Left lobe of liver (tissue), 2 donors: ENCODE results near the gene HAND2. TPM values are rescaled to one million over a fixed set of nuclear protein-coding genes. Genes with fewer than 3 reads are reported as not detected.

Experiments used
- ATAC-seq: fragments of 200-7000 bp; cut with Tn5 transposase; one replicate; pipeline ENCODE4 v1.9.1; 2020; ENCODE audit warnings: mild to moderate bottlenecking, moderate library complexity
- DNase-seq: peaks from one replicate; pipeline ENCODE4 v3.0.0-alpha.2; 2020; ENCODE audit warnings: low spot score
- total RNA-seq: library from RNA; stranded (reverse); gene quantifications from one replicate; pipeline ENCODE4 v1.2.1, GENCODE V29; 2021
- donor health status: DM: no; HTN: no; CAD: no; lungs with moderate emphysema.
- donor health status: DM: no; HTN: yes; CAD: no.

HAND2 gene
- total RNA-seq: 8.9 TPM

DNA sequence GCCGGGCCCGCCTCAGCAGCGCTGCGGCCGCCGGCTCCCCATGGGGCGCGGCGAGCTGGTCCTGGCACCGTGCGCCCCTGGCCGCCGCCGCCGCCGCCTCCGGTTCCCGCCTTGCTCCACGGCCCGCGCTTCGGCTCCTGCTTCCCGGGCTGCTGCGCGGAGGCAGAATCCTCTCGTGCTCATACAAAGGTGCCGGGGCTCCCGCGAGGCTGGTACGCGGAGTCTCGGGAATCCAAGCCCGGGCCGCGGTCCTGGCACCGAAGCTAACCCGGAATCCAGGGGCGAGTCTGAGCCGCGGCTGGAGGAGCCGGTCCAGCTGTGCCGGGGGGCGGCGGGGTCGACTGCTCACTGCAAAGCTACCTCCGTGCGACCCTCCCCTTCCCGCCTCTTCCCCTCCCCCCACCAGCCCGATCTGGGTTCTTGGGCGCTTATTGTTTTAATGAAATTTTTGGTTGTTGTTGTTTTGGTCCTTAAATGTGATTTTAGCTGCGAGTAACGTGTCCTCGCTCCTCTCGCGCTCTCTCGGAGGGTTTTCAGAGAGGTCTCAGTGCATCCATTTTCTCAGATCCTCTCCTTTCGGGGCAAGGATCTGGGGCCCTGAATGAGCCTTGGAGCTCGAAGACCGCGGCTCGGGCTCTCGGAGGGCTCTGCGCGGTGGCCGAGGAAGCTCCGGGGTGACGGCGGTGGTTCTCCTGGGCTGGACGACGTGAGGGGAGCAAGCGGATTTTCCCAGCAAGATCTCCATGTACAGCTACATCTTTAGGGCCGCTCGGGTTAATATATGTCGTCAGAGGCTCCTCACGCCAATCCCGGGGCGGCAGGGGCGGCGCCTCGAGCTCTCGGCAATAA is at the start of gene HAND2:
TSS of gene HAND2 (minus strand) at position 753 of the 849 bp plus-strand sequence. CDS start 940 bp downstream, outside the sequence.
- peak; percentile 45 for ATAC-seq
- no peak for DNase-seq

DNA sequence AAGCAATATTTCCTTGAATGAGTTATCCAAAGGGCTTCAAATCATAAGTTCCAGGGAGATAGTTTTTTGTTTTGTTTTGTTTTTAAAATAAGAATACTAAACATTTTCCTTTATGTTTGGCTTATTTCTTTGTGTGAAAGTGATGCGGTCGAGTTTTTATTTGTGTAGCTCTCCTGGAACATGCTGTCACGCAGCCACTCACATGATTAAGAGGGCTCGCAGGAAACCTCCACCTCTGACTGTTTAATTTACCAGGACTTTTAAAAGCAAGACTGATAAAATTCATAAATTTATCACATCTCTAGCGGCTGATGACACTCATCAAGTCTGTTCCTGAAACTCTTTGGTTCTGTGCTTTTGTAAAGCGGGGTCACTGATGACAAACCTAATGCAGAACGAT is 48.9 kb upstream of the HAND2 start:
- DNase-seq: no peak
- ATAC-seq: no peak

GRCh38 chr4:173577963-173578362 is 47.9 kb upstream of the HAND2 start:
- no peak for ATAC-seq
- no peak for DNase-seq

DNA sequence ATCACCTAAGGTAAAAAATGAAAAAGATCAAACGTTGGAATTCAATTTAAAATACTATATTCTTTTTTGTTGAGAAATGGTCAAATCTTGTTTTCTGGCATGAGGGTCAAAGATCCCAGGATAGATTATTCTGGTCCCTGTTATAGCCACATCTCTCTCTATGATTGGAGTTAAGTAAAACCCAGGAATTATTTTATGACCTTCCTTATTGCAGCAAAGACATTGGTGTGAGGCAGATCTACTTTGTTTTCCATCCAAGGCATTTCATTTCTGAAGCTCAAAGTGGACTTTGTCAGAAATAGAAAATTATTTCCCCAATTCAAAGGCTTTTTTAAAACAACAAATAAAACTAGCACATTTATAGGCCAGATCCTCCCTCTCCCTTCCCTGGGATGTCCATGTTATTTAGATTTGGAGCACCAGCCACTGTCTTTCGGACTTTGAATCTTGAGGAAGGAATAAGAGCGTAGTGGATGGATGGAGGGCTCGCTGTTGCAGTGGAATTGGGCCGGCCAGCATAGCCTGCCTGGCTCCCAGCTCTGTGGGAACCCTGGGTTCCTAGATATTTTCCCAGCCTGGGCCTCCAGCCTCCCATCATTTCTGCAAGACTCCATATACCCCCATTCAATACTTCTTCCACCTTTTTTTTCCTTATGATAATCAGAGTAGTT is 45.6 kb upstream of the HAND2 start:
- ATAC-seq (no peak), DNase-seq (no peak)

DNA sequence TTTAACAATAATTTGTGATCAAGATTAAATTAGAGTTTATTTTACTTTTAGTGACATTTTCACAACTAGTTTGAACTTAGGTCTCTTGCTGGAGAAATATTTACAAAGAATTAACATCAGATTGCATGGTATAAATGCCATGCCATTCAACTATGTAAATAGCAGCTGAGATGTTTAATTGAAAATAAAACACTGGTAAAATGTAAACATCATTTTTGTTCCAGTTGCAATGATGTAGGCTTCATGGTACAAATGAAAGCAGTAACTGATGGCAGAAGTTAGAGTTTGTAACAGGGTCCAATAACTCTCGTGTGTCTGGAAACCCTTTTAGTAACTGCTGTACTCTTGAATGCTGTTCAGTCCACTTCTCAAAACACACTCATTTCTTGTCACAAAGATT is 43.7 kb upstream of the HAND2 start:
- ATAC-seq (no peak), DNase-seq (no peak)

DNA sequence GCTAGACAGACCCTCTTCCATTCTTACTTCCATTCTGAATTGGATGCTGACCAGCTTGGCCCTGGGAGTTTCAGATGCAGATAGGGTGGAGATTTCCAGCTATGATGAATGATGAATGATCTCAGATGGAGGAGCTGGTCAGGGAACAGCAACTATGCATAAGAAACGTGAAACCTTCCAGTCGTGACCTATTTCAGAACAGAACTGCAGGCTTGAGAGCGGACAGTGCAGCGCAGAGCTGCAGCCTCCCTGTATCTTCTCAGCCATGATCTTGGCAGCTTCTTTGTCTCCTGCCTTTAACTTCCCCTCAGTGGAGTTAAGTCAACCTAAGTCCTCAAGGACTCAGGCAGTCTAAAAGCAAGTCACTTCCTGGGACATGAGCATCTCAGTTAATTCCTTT is 43.3 kb upstream of the HAND2 start:
- DNase-seq (no peak), ATAC-seq (no peak)

DNA sequence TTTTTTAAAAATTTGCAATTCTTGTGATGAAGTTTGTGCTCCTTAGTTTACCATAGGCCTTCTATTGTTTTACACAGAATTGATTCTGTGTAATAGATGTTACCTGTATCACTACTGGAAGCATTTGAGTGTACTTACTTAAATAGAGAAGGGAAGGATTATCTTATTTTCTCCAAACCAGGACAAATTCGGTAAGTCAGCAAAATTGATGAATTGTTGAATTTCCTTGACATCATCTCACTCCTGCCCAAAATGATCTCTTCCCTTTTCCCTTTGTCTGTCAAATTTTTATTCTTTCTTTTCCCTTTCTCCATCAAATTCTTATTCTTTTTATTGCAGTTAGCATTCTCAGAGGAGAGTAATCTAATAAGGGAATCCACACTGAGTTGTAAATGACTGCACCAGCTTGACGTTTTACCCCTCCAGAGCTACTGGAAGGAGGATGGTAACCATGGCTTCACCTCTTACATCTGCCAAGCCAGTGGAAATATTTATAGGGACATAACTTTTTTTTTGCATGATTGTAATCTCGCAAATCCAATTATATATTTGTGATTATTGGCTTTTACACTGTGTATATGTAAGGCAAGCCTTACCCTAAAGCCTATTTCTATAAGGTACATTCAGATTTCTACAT is 42.6 kb upstream of the HAND2 start:
- DNase-seq (no peak), ATAC-seq (no peak)

GRCh38 chr4:173571620-173572019 is 41.6 kb upstream of the HAND2 start:
- DNase-seq (no peak), ATAC-seq (no peak)

- ATAC-seq (no peak), DNase-seq (no peak)
Measured at GRCh38 chr4:173565281-173565680, 35.3 kb upstream of the HAND2 start.

DNA sequence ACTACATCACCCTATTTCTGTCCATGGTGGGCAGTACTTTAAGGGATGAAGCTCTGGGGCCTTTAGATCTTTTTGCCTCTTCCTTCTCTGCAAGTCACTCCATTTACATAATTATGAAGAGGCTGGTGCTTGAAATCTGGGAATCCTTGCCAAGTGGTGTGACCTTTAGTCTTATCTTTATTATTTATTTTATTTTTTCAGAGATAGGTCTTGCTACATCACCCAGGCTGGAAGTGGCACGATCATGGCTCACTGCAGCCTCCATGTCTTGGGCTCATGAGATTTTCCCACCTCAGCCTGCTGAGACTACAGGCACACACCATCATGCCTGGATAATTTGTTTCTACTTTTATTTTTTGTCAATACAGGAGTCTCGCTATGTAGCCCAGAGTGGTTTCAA is 34.4 kb upstream of the HAND2 start:
- ATAC-seq: no peak
- DNase-seq: no peak

DNA sequence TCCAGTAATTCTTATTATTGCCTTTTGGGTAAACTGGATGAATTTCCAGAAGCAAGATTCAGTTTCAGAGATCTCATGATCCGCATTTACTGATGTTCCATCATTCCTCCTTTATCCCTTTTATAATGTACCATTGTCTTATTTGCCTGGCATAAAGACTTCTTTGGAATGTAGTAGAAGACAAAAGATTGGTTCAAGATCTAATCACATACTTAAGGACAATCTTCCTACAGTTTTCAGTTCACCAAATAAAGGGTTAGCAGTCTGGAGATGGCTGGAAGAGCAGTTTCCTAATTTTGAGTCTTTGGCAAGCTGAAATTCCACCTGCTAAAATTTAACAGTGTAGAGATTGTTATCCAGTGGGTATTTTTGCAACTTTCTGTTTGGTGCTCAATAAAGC is 30.9 kb upstream of the HAND2 start:
- no peak for ATAC-seq

GRCh38 chr4:173556398-173557131 is 26.5 kb upstream of the HAND2 start:
- ATAC-seq: no peak
- no peak for DNase-seq

More for the DNA sequence above, 30.9 kb upstream of the HAND2 start:
- DNase-seq: no peak

GRCh38 chr4:173547889-173548288 is 17.9 kb upstream of the HAND2 start:
- DNase-seq (no peak), ATAC-seq (no peak)

GRCh38 chr4:173546776-173547175 is 16.7 kb upstream of the HAND2 start:
- ATAC-seq: no peak

DNA sequence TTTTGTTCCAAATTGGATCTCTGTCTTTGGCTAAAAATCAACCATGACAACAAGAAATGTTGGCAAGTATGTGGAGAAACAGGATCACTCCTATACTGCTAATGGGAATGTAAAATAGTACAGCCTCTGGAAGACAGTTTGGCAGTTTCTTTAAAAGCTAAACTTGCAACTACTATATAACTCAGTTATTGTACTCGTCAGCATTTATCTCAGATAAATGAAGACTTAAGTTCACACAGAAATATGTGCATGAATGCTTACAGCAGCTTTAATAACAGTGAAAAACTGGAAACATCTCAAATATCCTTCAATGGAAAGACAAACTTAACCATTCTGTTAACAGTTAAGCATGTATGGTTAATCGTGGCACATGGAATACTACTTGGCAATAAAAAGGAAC is 15.4 kb upstream of the HAND2 start:
- DNase-seq (no peak), ATAC-seq (no peak)

More at GRCh38 chr4:173546776-173547175, 16.7 kb upstream of the HAND2 start:
- no peak for DNase-seq

DNA sequence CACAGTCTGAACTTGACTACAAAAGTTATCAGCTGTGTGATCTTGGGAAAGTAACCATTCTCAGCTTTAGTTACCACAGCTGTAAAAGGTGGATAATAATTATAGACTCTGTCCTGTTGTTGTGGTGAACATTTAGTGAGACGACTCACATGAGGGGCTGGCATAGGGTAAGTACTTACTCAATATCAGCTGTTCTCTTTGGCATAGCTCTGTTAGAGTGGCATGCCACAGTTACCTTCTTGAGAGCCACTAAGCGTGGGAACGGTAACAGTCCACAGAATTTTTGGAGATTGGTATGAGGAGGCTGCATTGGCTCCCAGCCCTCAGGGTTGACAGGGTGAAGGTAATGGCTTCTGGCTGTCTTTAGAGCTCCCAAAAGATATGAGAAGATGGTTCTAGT is 13.2 kb upstream of the HAND2 start:
- ATAC-seq (no peak), DNase-seq (no peak)

DNA sequence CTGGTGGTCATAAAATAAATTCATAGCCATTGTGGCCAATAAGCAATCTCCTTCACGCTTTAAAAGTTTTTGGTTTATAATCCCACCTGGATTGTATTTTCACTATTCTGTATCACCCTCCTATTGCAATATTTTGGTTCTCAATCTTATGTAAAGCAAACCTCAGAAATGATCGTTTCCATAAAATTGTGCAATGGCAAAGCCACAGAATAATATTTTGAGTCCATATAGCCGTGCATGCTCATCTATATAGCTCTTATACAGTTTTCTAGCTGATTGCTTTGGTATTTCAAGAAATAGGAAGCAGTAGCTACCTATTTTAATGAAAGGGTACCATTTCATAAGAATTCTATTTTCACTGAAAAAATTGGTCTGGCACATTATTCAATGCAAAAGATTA is 10.0 kb upstream of the HAND2 start:
- DNase-seq: no peak
- ATAC-seq: no peak

DNA sequence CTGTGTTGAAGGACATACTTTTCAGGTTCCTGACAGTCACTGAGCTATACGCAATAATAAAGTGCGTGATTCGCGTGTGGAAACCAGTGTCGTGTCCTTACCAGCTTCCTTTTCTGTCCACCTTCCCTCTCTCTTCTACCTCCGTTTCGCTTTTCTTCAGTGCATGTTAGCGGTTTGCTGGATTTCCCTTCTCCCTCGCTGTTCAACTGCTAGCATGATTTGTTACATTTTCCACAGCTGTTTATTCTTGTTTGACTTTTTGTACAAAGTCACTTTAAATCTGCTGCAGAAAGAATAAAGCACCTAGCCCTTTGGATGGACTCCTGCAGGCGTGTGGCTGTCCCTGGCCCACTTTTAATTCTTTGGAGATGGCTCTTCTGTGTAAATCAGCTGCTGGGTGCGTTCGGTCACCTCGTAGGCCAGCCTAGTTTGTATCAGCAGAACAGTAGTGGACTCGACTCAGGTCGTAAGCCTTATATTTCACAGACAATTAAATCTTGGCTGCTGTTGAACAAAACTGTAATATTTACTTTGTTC is 8.9 kb upstream of the HAND2 start:
- ATAC-seq (no peak), DNase-seq (no peak)

- DNase-seq (no peak), ATAC-seq (peak; percentile 63)
Measured at GRCh38 chr4:173538148-173538908, 8.3 kb upstream of the HAND2 start.

DNA sequence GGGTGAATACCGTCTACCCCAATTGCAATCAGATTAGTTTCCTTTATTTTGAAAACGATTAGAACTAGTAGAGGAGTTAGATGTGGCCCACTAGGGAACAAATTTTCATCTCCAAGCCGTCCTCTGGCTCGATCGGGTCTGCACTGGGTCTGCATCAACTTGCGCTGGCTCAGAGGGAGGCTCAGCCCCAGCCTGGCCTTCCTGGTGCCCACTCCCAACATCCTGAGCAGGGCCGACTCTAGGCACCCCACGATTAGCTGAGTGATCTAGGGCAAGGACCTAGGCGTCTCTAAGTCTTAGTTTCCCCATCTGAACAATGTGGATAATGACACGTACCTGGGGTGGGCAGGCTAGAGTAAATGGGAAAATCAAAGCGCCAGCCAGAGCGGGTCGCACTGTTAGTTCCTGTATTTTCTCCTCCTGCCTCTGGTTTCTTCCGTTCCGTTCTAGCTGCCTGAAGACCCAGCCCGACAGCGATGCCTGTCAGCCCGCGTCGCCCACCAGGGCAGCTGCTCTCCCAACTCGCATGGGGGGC is 7.7 kb upstream of the HAND2 start:
- ATAC-seq (no peak), DNase-seq (no peak)
